ENCODE measurements around the gene LRRC8E.
"Not testable (repeated sequence)": the region's sequence is repeated elsewhere in the genome, so short reads cannot be mapped to it uniquely, and the experiment has no call there.

The LRRC8E gene

DNA sequence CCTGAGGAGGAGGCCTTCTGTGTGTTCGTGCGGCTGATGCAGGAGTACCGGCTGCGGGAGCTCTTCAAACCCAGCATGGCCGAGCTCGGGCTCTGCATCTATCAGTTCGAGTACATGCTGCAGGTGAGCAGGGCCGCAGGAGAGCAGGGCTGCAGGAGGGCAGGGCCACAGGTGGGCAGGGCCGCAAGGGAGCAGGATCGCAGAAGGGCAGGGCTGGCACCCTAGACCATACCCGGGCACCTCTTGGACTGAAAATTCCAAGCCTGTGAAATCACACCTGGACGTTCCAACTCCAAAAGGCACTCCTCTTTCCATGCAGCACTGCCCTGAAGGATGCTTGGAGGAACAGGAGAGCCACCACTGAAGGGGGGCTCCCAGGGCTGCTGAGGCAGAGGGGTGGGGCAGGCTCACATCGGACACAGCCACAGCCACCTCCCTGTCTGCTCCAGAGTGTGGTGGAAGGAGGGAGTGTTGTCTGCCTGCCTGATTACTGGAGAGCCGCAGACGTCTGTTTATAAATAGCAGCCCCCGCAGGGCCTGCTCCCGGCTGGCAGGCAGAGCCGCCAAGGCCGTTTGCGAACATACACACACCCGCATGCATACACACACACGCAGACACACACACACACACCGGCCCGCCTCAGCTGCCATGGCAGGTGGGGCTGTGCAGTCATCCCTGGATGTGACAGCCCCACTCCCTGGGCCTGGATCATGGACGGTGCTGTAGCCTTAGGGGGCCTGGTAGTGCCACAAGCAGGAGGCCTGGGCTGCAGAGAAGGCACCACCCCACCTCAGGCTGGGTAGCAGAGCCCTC is 38.1 kb upstream of the LRRC8E start:
- H3K9me3 Mint-ChIP-seq, result no peaks in the 10 kb centered on the region
- H3K27me3 Mint-ChIP-seq (ENCODE audit: low read depth), result no peaks in the 10 kb centered on the region
- no peaks in the 10 kb centered on the region for H3K36me3 Mint-ChIP-seq (ENCODE audit: low read depth)
- peaks cover 4% of the 10 kb centered on the region for H3K4me1 Mint-ChIP-seq (ENCODE audit: low read depth)
- H3K27ac Mint-ChIP-seq, result no peak overlapping the region
- H3K4me3 Mint-ChIP-seq, result no peak overlapping the region

- Mint-ChIP-seq H3K27ac (no peak overlapping the region), H3K9me3 (no peaks in the 10 kb centered on the region), H3K27me3 (ENCODE audit: low read depth) (no peaks in the 10 kb centered on the region), H3K4me1 (ENCODE audit: low read depth) (peaks cover 4% of the 10 kb centered on the region), H3K36me3 (ENCODE audit: low read depth) (no peaks in the 10 kb centered on the region), H3K4me3 (no peak overlapping the region)
These were observed 37.2 kb upstream of the LRRC8E start for GRCh38 chr19:7850945-7851622.

- H3K27me3 Mint-ChIP-seq (ENCODE audit: low read depth), result no peaks in the 10 kb centered on the region
- no peaks in the 10 kb centered on the region for H3K36me3 Mint-ChIP-seq (ENCODE audit: low read depth)
- H3K27ac Mint-ChIP-seq, result no peak overlapping the region
- H3K4me3 Mint-ChIP-seq, result no peak overlapping the region
- H3K9me3 Mint-ChIP-seq, result no peaks in the 10 kb centered on the region
- H3K4me1 Mint-ChIP-seq (ENCODE audit: low read depth), result peaks cover 4% of the 10 kb centered on the region
These were observed 36.4 kb upstream of the LRRC8E start for GRCh38 chr19:7851623-7852500.

DNA sequence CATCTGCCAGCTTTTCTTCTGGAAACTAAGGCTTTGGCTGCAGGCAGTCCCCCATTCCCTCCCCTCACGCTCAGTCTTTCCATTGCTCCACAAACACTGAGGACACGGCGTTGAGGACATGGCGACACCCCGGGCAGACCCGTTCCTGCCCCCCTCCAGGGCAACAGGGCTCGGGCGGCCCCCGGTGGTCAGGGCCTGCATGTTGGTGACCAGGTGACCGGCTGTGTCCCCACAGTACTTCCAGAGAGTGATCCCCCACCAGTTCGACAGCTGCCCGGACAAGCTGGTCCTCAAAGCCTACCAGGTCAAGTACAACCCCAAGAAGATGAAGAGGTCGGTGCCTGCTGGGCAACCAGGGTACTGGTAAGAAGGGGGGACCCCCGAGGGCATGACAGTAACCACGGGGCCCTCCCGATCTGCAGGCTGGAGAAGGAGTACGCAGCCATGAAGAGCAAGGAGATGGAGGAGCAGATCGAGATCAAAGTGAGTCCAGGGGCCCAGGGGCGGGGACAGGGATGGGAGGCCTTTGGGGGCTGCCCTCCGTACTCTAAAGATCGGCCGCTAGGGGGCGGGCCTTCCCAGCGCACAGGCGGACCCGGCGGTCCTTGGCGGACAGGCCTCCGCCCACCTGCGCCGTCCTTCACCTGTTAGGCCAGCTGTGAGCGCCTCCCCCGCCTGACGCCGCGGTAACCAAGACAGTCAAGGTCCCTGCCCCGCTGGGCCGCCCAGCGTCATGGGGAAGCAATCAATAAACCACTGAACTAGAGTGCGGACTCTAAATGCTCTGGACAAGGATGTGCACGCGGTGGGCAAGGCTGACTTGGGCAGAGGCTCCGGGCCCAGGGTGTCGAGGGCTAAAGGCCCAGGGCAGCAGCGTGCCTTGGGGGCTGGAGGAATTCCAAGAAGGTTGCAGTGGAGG is 35.2 kb upstream of the LRRC8E start:
- H3K27me3 Mint-ChIP-seq (ENCODE audit: low read depth), result no peaks in the 10 kb centered on the region
- no peaks in the 10 kb centered on the region for H3K9me3 Mint-ChIP-seq
- no peaks in the 10 kb centered on the region for H3K36me3 Mint-ChIP-seq (ENCODE audit: low read depth)
- H3K27ac Mint-ChIP-seq, result no peak overlapping the region
- H3K4me1 Mint-ChIP-seq (ENCODE audit: low read depth), result peaks cover 4% of the 10 kb centered on the region
- no peak overlapping the region for H3K4me3 Mint-ChIP-seq

GRCh38 chr19:7853770-7854128 is 34.6 kb upstream of the LRRC8E start:
- Mint-ChIP-seq H3K4me1 (ENCODE audit: low read depth) (peaks cover 4% of the 10 kb centered on the region), H3K27ac (no peak overlapping the region), H3K4me3 (no peak overlapping the region), H3K36me3 (ENCODE audit: low read depth) (no peaks in the 10 kb centered on the region), H3K9me3 (no peaks in the 10 kb centered on the region), H3K27me3 (ENCODE audit: low read depth) (no peaks in the 10 kb centered on the region)

DNA sequence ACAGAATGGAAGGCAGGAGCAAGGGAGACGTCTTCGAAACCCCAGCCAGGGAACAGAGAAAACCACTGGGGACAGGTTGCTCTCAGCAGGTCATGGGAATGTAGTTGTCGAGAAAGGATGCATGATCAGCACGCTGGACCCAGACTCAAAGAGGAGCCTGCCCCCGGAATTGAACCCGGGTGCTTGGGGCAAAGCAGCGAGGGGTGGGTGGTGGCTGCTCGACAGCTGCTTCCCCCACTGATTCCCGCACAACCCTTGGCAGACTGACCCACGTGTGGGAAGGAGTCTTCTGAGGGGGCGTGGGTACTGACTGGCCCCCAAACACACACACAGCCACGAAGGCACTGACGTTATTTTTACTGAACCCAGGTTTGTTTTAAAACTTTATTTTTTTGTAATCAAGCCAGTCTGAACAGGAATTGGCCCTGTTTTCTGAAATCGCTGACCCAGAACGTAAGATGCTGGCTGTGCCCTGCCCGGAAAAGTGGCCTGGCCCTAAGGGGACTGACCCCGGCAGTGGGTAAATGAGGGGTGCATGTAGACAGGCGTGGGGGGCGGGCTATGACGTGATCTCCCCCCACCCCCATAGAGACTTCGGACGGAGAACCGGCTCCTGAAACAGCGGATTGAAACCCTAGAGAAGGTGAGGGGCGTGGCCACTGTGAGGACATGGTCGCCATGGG is 32.7 kb upstream of the LRRC8E start:
- Mint-ChIP-seq H3K27ac (no peak overlapping the region), H3K27me3 (ENCODE audit: low read depth) (no peaks in the 10 kb centered on the region), H3K9me3 (no peaks in the 10 kb centered on the region), H3K4me1 (ENCODE audit: low read depth) (peaks cover 4% of the 10 kb centered on the region), H3K4me3 (no peak overlapping the region), H3K36me3 (ENCODE audit: low read depth) (no peaks in the 10 kb centered on the region)

DNA sequence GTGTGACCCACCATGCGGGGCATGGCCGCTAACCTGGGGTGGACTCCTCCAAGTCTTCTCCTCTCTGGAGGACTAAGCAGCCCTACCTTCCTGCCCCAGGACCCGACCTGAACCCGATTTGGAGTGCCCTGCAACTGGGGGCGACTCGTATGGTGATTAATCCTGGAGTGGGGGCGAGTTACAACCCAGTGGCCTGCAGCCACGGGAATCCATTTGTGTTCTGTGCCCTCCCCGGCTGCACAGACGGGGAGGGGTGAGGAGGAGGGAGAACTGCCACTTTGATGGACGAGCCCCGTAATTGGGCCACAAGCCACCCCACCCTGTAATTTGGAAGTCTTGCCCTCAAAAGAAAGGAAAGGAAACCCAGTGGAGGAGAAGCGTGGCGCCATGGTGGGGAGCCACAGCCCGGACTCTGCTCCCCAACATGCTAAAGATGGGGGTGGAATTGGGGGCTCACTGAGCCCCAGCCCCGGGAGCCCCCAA is 32.2 kb upstream of the LRRC8E start:
- Mint-ChIP-seq H3K36me3 (ENCODE audit: low read depth) (no peaks in the 10 kb centered on the region), H3K27me3 (ENCODE audit: low read depth) (peaks cover 3% of the 10 kb centered on the region), H3K4me1 (ENCODE audit: low read depth) (peaks cover 4% of the 10 kb centered on the region), H3K27ac (no peak overlapping the region), H3K4me3 (no peak overlapping the region), H3K9me3 (no peaks in the 10 kb centered on the region)

GRCh38 chr19:7856679-7857663 is 31.3 kb upstream of the LRRC8E start:
- Mint-ChIP-seq H3K4me3 (no peak overlapping the region), H3K36me3 (ENCODE audit: low read depth) (no peaks in the 10 kb centered on the region), H3K9me3 (no peaks in the 10 kb centered on the region), H3K27me3 (ENCODE audit: low read depth) (peaks cover 5% of the 10 kb centered on the region), H3K4me1 (ENCODE audit: low read depth) (peaks cover 4% of the 10 kb centered on the region), H3K27ac (no peak overlapping the region)

GRCh38 chr19:7857727-7858108 is 30.6 kb upstream of the LRRC8E start:
- peaks cover 4% of the 10 kb centered on the region for H3K4me1 Mint-ChIP-seq (ENCODE audit: low read depth)

DNA sequence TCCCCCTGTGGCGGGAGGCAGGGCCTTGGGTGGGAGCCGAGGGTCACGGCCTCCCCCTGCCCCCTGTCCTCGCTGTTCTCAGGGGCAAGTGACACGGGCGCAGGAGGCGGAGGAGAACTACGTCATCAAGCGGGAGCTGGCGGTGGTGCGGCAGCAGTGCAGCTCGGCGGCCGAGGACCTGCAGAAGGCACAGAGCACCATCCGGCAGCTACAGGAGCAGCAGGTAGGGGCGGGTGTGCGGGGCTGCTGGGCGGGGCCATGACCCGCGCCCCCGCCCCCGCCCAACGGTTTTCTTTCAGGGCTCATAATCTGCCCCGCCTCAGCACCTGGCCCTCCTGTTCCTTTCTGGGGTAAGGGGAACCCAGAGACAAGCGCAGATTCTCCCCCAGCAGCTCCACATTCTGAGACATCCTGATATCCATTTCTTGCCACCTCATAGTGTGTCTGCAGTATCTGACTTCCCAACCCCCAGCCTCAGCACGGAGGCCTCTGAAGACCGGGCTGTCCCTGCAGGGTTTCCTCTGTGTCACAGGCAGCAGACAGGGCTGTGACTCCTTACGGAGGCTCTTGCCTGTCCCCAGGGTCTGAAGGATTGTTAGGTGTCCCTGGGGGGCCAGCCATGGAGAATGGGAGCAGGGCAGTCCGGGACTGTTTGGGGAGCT is 30.1 kb upstream of the LRRC8E start:
- Mint-ChIP-seq H3K4me3 (no peak overlapping the region), H3K27ac (no peak overlapping the region), H3K27me3 (ENCODE audit: low read depth) (peaks cover 5% of the 10 kb centered on the region), H3K36me3 (ENCODE audit: low read depth) (no peaks in the 10 kb centered on the region), H3K4me1 (ENCODE audit: low read depth) (no peaks in the 10 kb centered on the region), H3K9me3 (no peaks in the 10 kb centered on the region)

More at GRCh38 chr19:7857727-7858108, 30.6 kb upstream of the LRRC8E start:
- H3K9me3 Mint-ChIP-seq, result no peaks in the 10 kb centered on the region
- no peak overlapping the region for H3K27ac Mint-ChIP-seq
- peaks cover 5% of the 10 kb centered on the region for H3K27me3 Mint-ChIP-seq (ENCODE audit: low read depth)
- no peak overlapping the region for H3K4me3 Mint-ChIP-seq
- no peaks in the 10 kb centered on the region for H3K36me3 Mint-ChIP-seq (ENCODE audit: low read depth)

- H3K27me3 Mint-ChIP-seq (ENCODE audit: low read depth), result peaks cover 12% of the 10 kb centered on the region
These were observed 29.2 kb upstream of the LRRC8E start for GRCh38 chr19:7859087-7859486.

More at GRCh38 chr19:7859087-7859486, 29.2 kb upstream of the LRRC8E start:
- not testable (repeated sequence) for H3K27ac Mint-ChIP-seq; H3K4me3 Mint-ChIP-seq; H3K36me3 Mint-ChIP-seq (ENCODE audit: low read depth); H3K4me1 Mint-ChIP-seq (ENCODE audit: low read depth); H3K9me3 Mint-ChIP-seq
